Myometrial cell (primary cell): Measurements from ENCODE around the gene CCAR1. TPM values are rescaled to one million over a fixed set of nuclear protein-coding genes. Genes with fewer than 3 reads are reported as not detected.

Experiments used
- total RNA-seq: library from RNA; depleted of rRNA; stranded (reverse); fragments of >200 nt; gene quantifications from 2 replicates; pipeline ENCODE4 v1.2.3, GENCODE V29; 2015

The CCAR1 gene, protein sequence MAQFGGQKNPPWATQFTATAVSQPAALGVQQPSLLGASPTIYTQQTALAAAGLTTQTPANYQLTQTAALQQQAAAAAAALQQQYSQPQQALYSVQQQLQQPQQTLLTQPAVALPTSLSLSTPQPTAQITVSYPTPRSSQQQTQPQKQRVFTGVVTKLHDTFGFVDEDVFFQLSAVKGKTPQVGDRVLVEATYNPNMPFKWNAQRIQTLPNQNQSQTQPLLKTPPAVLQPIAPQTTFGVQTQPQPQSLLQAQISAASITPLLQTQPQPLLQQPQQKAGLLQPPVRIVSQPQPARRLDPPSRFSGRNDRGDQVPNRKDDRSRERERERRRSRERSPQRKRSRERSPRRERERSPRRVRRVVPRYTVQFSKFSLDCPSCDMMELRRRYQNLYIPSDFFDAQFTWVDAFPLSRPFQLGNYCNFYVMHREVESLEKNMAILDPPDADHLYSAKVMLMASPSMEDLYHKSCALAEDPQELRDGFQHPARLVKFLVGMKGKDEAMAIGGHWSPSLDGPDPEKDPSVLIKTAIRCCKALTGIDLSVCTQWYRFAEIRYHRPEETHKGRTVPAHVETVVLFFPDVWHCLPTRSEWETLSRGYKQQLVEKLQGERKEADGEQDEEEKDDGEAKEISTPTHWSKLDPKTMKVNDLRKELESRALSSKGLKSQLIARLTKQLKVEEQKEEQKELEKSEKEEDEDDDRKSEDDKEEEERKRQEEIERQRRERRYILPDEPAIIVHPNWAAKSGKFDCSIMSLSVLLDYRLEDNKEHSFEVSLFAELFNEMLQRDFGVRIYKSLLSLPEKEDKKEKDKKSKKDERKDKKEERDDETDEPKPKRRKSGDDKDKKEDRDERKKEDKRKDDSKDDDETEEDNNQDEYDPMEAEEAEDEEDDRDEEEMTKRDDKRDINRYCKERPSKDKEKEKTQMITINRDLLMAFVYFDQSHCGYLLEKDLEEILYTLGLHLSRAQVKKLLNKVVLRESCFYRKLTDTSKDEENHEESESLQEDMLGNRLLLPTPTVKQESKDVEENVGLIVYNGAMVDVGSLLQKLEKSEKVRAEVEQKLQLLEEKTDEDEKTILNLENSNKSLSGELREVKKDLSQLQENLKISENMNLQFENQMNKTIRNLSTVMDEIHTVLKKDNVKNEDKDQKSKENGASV
- total RNA-seq: 19.6 and 32.4 TPM in 2 replicates

DNA sequence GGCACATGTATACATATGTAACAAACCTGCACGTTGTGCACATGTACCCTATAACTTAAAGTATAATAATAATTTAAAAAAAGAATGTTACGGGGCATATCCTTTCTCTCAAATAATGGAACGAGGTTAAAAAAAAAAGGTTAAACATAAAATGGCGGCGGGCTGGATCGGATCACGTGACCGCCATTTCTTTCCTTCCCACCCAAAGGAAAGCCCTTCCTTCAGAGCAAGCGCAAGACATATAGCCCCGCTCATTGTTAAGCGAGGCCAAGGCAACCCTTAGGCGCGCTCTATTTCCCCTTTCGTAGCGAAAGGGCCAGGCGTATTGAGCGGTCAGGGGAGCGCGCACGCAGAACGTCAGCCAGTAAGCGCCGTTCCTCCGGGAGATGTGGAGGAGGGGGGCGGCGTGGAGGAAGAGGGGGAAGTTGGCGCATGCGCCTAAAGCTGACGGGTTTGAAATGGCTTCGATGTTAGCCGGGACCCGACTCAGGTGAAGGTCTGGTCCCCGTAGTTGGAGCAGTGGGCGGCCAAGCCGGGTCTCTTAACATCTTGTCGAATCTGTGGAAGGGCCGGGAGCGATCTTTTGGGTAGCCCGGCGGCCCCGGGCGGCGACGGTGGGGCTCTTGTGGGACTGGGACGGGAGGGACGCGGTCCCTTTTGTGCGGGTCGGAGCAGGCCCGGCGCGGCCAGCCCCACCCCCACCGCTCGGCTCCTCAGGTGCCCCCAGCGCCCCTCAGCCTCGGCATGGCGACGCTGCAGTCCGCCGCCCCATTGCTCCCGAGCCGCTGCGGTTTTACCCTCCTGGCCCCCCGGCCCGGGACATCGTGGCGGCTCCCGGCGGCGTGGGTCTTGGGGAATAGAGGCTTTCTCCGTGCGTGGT, at the start of gene CCAR1:
Gene CCAR1 (plus strand): TSS at position 447 of the 880 bp plus-strand sequence. CDS start 1,266 bp downstream, outside the sequence.

DNA sequence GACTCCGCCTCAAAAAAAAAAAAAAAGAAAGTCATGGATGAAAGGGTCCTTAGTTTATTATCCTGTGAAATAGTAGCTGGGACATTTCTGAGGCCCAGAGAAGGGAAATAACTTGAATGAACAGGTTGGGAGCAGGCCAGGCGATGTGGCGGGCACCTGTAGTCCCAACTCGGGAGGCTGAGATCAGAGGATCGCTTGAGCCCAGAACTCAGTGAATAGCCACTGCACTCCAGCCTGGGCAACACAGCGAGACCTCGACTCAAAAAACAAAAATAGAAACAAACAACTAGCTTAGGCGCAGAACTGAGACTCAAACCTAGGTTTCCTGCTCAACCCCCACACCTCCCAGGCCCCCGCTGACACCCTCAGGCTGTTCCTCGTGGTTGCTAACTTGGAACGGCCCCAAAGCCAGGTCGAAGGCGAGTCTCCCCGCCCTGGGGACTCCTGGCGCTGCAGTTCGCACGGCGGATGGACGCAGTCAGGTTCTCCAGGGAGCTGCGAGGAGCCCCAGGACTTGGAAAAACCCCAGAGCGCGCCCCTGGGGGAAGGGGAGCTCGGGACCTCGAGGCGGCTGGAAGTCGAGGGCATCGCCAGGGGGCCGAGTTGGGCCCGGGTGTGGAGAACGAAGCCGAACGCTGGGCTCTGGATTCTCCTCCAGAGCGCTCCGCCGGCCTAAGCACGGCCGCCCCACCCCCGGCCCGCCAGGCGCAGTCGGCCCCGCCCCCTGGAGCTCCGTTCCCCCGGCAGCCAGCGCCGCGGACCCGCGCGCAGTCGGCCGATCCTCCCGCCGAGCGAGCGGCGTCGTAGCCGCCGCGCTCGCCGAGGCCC, 105.9 kb downstream of the CCAR1 start, which contains the start of gene STOX1:
Gene STOX1 (plus strand): TSS at position 768 of the 828 bp plus-strand sequence. CDS start 93 bp downstream, outside the sequence.

Other genes starting within 250 kb of the CCAR1 start
- gene DNA2, start 249.3 kb upstream of the CCAR1 start, total RNA-seq: 4.3 and 5.3 TPM in 2 replicates
- 8.1 and 14.7 TPM in 2 replicates for gene SLC25A16, start 193.7 kb upstream of the CCAR1 start, total RNA-seq
- 1.7 and 2.8 TPM in 2 replicates for gene TET1, start 160.9 kb upstream of the CCAR1 start, total RNA-seq
- gene STOX1, start 106.3 kb downstream of the CCAR1 start, total RNA-seq: not detected in 2 replicates
- gene DDX50, start 180.1 kb downstream of the CCAR1 start, total RNA-seq: 54.8 and 83.3 TPM in 2 replicates
- gene DDX21, start 234.9 kb downstream of the CCAR1 start, total RNA-seq: 45.6 and 59.4 TPM in 2 replicates